Left cardiac atrium (tissue), 4 donors: ENCODE data around the gene RPS6KA4. TPM values are rescaled to one million over a fixed set of nuclear protein-coding genes. Genes with fewer than 3 reads are reported as not detected.
"Not testable (repeated sequence)": the region's sequence is repeated elsewhere in the genome, so short reads cannot be mapped to it uniquely, and the experiment has no call there.

Experiments
- ATAC-seq, 2 donors: fragments of 200-7000 bp; cut with Tn5 transposase; one replicate each; pipeline ENCODE4 v1.9.1; 2020; ENCODE audit warnings: mild to moderate bottlenecking in 2 of 2, moderate library complexity in 2 of 2
- DNase-seq: peaks from one replicate; pipeline ENCODE4 v3.0.0-alpha.2; 2020
- intact Hi-C, 2 donors: fragments of 100-400 bp; cut with DNase I; formaldehyde crosslinking; loops; one replicate each; pipeline versions ENCODE4 v1.14.1 to v1.15.1; 2022 to 2023
- long read RNA-seq: library from polyadenylated mRNA; unstranded; transcript quantifications from one replicate; pipeline ENCODE4 v2.0.0, GENCODE V29; 2021
- total RNA-seq, 2 donors: library from RNA; stranded (reverse); fragmentation: NEBNext Ultra II Directional; extraction: Animal tissue kit (Norgen Biotek cat#: 25700); gene quantifications; one replicate each; pipeline ENCODE4 v1.2.1, GENCODE V29; 2021
- donor health status: DM: no; HTN: yes; CAD: no.
- donor health status: DM: no; HTN: yes; CAD: no; lungs with severe emphysema.
- donor health status: DM: yes; HTN: yes; CAD: no.
- donor health status: Dilated cardiomyopathy.

Gene RPS6KA4
- total RNA-seq = 10 to 100 TPM; 18.1 to 20.1 TPM
- long read RNA-seq, partial matches to known transcripts = 0 of 1 reads
- long read RNA-seq, other reads (novel, unspliced or antisense) = 1 of 1 reads

- intact Hi-C loops = no loop called here
- ATAC-seq = peak; percentile 86 to 90
- peak; percentile 74 for DNase-seq
Observed at GRCh38 chr11:64358907-64359711, at the start of gene RPS6KA4. Gene RPS6KA4 (plus strand): TSS chr11:64359162. CDS start chr11:64359236, 74 bp downstream.

DNA sequence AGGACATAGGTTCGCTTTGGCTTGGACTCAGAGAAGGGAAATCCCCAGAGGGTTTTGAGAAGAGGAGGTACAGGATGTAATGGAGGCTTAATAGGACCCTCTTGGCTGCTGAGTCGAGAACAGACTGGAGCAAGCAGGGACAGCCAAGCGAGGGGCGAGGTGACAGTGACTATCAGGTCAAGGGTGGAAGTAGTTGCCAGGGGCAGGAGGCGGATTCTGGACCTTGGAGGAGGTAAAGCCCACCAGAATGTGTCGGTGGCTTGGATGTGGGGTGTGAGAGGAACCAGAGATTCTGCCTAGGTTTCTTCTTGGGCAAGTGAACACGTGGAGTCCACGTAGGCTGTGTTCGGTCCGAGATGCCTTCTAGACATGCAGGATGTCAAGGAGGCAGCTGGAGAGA is 46.0 kb upstream of the RPS6KA4 start:
- ATAC-seq = no peak
- intact Hi-C loops = no loop called here
- no peak for DNase-seq

DNA sequence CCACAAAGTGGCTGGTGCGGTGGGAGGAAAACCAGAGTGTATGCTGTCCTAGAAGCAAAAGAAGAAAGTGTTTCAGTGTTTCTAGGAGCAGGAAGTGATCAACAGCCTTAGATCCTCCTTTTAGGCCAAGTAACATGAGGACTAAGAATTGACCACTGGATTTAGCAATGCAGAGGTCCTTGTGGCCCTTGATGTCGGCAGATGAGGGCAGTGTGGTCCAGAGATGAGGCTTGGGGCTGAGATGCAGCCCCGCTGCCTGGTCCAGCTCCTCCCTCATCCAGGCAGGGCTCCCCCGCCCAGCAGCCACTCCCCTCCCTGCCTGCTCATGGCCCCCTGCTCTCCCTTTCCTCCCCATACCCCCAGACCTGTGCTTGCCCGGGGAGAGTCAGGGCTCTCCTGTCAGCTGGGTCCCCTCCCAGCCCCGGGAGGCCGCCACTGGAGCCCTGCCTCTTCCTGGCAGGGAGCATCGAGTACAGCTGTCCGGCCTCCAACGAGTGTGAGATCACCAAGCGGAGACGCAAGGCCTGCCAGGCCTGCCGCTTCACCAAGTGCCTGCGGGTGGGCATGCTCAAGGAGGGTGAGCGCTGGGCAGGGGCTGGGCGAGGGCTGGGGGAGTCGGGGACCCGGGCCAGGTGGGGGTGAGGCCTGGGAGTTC is 45.3 kb upstream of the RPS6KA4 start:
- peak; percentile 74 for DNase-seq
- intact Hi-C loops = no loop called here
- peak in 1 of 2 donors; percentile 1 for ATAC-seq

- intact Hi-C loops = no loop called here
- ATAC-seq (no peak), DNase-seq (no peak)
Observed at GRCh38 chr11:64314146-64314804, 44.7 kb upstream of the RPS6KA4 start.

DNA sequence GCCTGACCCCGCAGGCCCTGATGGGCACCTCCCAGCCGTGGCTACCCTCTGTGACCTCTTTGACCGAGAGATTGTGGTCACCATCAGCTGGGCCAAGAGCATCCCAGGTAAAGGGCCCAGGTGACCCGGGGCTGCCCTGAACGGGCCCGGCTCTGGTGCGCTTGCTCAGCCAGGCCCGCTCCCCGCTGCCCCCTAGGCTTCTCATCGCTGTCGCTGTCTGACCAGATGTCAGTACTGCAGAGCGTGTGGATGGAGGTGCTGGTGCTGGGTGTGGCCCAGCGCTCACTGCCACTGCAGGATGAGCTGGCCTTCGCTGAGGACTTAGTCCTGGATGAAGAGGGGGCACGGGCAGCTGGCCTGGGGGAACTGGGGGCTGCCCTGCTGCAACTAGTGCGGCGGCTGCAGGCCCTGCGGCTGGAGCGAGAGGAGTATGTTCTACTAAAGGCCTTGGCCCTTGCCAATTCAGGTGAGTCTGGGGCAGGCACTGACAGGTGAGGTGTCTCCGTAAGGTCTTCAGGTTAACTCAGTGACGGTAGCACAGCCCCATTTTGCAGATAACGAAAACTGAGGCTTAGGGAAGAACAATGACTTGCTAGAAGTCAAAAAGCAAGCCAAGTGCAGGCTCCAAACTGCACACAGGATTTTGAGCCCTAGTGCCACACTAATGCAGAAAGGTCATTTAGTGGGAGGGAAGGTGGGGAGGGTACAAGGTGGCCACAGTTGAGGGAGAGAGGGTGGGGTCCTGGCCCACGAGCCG is 44.0 kb upstream of the RPS6KA4 start:
- no peak for DNase-seq
- ATAC-seq = no peak
- intact Hi-C loops = no loop called here

DNA sequence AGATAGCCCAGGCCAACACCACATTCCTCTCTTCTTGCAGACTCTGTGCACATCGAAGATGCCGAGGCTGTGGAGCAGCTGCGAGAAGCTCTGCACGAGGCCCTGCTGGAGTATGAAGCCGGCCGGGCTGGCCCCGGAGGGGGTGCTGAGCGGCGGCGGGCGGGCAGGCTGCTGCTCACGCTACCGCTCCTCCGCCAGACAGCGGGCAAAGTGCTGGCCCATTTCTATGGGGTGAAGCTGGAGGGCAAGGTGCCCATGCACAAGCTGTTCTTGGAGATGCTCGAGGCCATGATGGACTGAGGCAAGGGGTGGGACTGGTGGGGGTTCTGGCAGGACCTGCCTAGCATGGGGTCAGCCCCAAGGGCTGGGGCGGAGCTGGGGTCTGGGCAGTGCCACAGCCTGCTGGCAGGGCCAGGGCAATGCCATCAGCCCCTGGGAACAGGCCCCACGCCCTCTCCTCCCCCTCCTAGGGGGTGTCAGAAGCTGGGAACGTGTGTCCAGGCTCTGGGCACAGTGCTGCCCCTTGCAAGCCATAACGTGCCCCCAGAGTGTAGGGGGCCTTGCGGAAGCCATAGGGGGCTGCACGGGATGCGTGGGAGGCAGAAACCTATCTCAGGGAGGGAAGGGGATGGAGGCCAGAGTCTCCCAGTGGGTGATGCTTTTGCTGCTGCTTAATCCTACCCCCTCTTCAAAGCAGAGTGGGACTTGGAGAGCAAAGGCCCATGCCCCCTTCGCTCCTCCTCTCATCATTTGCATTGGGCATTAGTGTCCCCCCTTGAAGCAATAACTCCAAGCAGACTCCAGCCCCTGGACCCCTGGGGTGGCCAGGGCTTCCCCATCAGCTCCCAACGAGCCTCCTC is 43.1 kb upstream of the RPS6KA4 start:
- intact Hi-C loops, DNase-seq, ATAC-seq: not testable (repeated sequence)

DNA sequence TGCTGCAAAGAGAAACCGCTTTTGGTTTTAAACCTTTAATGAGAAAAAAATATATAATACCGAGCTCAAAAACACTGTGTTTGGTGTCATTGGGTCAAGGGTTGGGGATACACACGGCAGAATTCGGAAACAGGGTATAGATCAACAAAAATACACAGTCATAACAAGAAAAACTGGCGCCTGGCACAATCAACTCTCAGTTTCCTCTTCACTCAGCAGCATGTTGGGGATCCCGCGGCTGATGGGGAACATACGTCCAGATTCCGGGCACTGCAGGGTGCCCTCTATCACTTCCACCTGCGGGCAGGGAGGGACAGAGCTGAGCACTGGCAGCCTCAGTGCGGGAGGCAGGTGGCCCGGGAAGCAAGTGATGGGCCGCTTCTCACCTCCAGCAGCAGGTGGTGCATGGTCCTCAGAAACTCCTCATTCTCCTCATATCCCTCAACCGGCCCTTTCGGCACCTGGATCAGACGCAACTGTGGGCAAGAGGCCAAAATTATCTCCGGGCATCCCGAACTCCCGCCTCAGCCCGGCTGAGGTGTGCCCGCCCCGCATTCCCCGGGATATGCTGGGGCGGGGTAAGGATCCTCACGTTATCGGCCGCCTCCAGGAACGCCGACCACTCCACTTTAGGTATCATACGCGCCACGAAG is 42.2 kb upstream of the RPS6KA4 start:
- peak; percentile 45 for DNase-seq
- peak in 1 of 2 donors; percentile 0 for ATAC-seq
- intact Hi-C loops = no loop called here

DNA sequence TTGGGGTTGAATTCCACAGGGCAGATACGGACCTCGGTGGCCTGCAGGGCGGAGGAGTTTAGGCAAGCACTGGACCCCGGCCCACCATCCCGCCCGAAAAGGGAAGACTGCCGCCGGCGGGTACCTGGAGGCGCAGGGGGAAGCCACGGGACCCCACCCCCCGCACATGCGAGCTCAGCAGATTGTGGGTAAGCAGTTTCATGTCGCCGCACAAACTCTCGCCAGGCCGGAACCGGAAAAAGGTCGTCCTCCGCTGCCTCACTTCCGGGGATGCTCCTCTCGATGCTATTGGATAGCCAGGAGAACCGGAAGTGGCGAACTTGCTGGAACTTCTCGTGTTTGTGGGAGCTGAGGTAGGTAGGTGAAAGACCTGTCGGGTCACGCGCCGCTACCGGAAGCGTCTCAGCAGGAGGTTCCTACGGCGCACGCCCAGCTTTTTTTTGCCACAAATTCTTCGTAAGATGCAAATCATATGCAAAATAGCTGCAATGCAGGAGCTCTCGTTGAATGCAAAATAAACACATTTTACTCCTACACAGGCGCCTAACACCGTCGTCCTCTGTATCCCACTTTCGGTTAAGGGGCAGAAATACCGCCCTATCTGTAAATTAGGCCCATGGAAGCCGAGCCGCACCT is 41.5 kb upstream of the RPS6KA4 start, which contains the start of gene TRMT112:
Gene TRMT112, minus strand, starts transcription at position 235 of the 636 bp plus-strand sequence. Its CDS starts 33 bp downstream, at position 202.
- DNase-seq (peak; percentile 96), ATAC-seq (peak; percentile 85 to 87)
- intact Hi-C loops = no loop called here

DNA sequence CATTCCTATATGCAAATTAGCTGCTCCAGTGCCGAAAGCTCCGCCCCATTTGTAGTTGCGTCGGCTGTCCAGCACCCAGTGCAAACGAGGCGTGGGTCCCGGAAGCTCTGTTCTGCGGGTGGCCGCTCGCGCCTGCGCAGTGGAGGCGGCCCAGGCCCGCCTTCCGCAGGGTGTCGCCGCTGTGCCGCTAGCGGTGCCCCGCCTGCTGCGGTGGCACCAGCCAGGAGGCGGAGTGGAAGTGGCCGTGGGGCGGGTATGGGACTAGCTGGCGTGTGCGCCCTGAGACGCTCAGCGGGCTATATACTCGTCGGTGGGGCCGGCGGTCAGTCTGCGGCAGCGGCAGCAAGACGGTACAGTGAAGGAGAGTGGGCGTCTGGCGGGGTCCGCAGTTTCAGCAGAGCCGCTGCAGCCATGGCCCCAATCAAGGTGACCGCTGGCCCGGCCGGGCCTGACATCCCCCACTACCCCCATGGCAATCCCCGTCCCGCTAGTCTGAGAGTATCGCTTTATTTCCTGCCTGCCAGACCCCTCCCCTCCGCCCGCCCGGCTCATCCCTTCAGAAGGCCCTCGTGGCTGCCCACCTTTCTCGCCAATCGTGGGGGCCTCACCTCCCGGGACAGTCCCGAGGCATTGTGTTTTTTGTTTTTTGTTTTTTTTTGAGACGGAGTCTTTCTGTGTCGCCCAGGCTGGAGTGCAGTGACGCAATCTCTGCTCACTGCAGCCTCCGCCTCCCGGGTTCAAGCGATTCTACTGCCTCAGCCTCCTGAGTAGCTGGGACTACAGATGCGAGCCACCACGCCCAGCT is 40.8 kb upstream of the RPS6KA4 start, which contains the start of gene PRDX5:
Gene PRDX5, plus strand, starts transcription at position 161 of the 805 bp plus-strand sequence. Its CDS starts 95 bp downstream, at position 256.
- DNase-seq (peak; percentile 97), ATAC-seq (peak; percentile 92 to 94)

GRCh38 chr11:64318766-64319761 is 39.9 kb upstream of the RPS6KA4 start:
- DNase-seq (no peak), ATAC-seq (no peak)
- intact Hi-C loops = no loop called here

More for the DNA sequence above, 40.8 kb upstream of the RPS6KA4 start, which contains the start of gene PRDX5:
- intact Hi-C loops = no loop called here

GRCh38 chr11:64320556-64320955 is 38.4 kb upstream of the RPS6KA4 start:
- DNase-seq = no peak
- ATAC-seq = no peak
- intact Hi-C loops = no loop called here

DNA sequence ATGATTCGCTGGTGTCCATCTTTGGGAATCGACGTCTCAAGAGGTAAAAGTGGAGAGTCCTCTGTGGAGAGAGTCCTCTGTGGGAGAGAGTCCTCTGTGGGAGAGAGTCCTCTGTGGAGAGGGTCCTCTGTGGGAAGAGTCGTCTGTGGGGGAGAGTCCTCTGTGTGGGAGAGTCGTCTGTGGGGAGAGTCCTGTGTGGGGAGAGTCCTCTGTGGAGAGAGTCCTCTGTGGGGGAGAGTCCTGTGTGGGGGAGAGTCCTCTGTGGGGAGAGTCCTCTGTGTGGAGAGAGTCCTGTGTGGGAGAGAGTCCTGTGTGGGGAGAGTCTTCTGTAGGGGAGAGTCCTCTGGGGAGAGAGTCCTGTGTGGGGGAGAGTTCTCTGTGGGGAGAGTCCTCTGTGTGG is 37.9 kb upstream of the RPS6KA4 start:
- no peak for ATAC-seq
- no peak for DNase-seq
- intact Hi-C loops = no loop called here

DNA sequence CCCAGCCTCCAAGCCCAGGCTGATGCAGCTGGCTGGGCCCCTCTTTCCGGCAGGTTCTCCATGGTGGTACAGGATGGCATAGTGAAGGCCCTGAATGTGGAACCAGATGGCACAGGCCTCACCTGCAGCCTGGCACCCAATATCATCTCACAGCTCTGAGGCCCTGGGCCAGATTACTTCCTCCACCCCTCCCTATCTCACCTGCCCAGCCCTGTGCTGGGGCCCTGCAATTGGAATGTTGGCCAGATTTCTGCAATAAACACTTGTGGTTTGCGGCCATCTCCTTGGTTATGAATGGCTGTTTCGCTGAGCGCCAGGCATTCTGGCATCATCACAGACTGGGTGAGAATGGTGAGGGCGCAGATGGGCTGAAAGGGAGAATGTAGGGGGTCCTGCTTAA is 37.4 kb upstream of the RPS6KA4 start:
- DNase-seq = no peak
- intact Hi-C loops = no loop called here
- ATAC-seq = no peak

GRCh38 chr11:64322925-64323260 is 36.1 kb upstream of the RPS6KA4 start:
- ATAC-seq = no peak
- intact Hi-C loops = no loop called here
- no peak for DNase-seq

- DNase-seq (no peak), ATAC-seq (no peak)
- intact Hi-C loops = no loop called here
Observed at GRCh38 chr11:64323373-64323772, 35.6 kb upstream of the RPS6KA4 start.
